Activated CD4-positive, alpha-beta memory T cell treated with anti-CD3 and anti-CD28 coated beads for 36 hours (primary cell): ENCODE measurements around the gene VGLL4. TPM values are rescaled to one million over a fixed set of nuclear protein-coding genes. Genes with fewer than 3 reads are reported as not detected.
A peak's percentile ranks its signal among the peaks of the same experiment; 100 is the strongest.
"Not testable (repeated sequence)": the region's sequence is repeated elsewhere in the genome, so short reads cannot be mapped to it uniquely, and the experiment has no call there.

Experiments
- CTCF ChIA-PET: fragments of 350-600 bp; sonication (Branson Sonifier 250); formaldehyde crosslinking; loops from one replicate; lab custom pipeline; 2021; ENCODE audit warnings: antibody characterized with exemption, inconsistent platforms; lab: Charles Lee
- POLR2A ChIA-PET: fragments of 350-600 bp; sonication (Branson Sonifier 250); formaldehyde crosslinking; loops from one replicate; lab custom pipeline; 2021; ENCODE audit warnings: antibody characterized with exemption; lab: Charles Lee
- DNase-seq: peaks from one replicate; pipeline ENCODE4 v3.0.0-alpha.2; 2020
- H3K27ac Mint-ChIP-seq: one replicate; pipeline ENCODE4 v1.8.0; 2021; ENCODE audit warnings: mixed read lengths
- H3K27me3 Mint-ChIP-seq: one replicate; pipeline ENCODE4 v1.8.0; 2021; ENCODE audit warnings: mixed read lengths
- H3K36me3 Mint-ChIP-seq: one replicate; pipeline ENCODE4 v1.8.0; 2021; ENCODE audit warnings: mixed read lengths
- H3K4me1 Mint-ChIP-seq: one replicate; pipeline ENCODE4 v1.8.0; 2021; ENCODE audit warnings: low read depth, mixed read lengths
- H3K4me3 Mint-ChIP-seq: one replicate; pipeline ENCODE4 v1.8.0; 2021; ENCODE audit warnings: mild to moderate bottlenecking, mixed read lengths
- H3K9me3 Mint-ChIP-seq: one replicate; pipeline ENCODE4 v1.8.0; 2021; ENCODE audit warnings: mixed read lengths
- intact Hi-C: fragments of 100-400 bp; cut with micrococcal nuclease; formaldehyde crosslinking; loops from one replicate; pipeline ENCODE4 v1.15.1; 2023
- total RNA-seq, 2 experiments: library from RNA; stranded (reverse); gene quantifications; one replicate each; pipeline ENCODE4 v1.2.3, GENCODE V29; 2021

Gene VGLL4, protein sequence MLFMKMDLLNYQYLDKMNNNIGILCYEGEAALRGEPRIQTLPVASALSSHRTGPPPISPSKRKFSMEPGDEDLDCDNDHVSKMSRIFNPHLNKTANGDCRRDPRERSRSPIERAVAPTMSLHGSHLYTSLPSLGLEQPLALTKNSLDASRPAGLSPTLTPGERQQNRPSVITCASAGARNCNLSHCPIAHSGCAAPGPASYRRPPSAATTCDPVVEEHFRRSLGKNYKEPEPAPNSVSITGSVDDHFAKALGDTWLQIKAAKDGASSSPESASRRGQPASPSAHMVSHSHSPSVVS
- 10 to 100 TPM; 18.2 to 18.7 TPM for total RNA-seq

DNA sequence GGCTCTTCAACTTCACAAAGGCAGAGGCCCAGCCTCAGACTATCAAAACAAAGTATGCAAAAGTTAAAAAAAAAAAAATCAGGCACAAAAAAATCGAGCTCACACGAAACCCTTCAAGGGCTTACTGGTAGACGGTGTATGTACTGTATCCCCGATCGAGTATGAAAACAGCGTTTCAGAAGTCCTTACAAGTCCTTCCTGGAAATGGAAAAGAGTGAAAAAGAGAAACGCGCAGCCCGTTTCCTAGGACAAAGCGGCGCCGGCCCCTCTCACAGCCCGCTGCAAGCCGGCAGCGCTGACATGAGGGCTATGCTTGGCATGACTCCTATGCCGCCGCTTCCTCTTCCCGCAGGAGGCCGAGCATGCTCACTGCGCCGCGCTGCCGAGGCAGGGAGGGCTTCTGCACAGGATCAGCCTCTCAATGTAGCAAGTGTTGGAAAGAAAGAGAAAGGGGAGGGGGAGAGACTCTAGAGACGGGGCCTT, at the start of gene VGLL4:
VGLL4 (minus strand) TSS at position 311 of the 483 bp plus-strand sequence. CDS start 397 bp downstream, outside the sequence.
- Mint-ChIP-seq H3K4me1 (peaks cover 27% of the 10 kb centered on the region), H3K36me3 (peaks cover 2% of the 10 kb centered on the region), H3K27ac (peak within 1 kb of the TSS; percentile 97), H3K9me3 (no peaks in the 10 kb centered on the region), H3K4me3 (peak within 1 kb of the TSS; percentile 96), H3K27me3 (no peaks in the 10 kb centered on the region)
- intact Hi-C loops: loop anchor here (2.0 kb wide), 4 partner anchors 75 to 551 kb away; partner anchors contain the start of gene TAMM41
- peak; percentile 81 for DNase-seq
- CTCF ChIA-PET: interaction anchor here (0.6 to 1.8 kb wide), 7 partner anchors 8 to 265 kb away, joined by 3 to 8 read pairs (median 3); no protein-coding TSS in a partner anchor
- POLR2A ChIA-PET: interaction anchor here (0.6 to 1.9 kb wide), 4 partner anchors 19 to 406 kb away, joined by 3 to 15 read pairs (median 6); no protein-coding TSS in a partner anchor

DNA sequence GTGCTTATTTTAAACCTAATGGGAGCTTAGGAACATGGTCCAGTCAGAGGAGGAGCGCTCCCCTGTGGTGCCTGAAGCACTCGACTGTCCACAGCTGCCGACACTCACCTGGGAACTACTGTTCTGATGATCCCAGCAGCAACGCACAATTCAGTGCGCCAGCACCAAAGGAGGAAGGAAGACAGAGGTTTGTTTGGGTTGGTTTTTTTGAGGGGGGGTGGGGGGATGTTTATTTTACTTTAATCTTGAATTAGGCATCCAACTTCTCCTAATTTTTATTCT, 48.8 kb upstream of the VGLL4 start:
- H3K4me3 Mint-ChIP-seq: no peak overlapping the region

DNA sequence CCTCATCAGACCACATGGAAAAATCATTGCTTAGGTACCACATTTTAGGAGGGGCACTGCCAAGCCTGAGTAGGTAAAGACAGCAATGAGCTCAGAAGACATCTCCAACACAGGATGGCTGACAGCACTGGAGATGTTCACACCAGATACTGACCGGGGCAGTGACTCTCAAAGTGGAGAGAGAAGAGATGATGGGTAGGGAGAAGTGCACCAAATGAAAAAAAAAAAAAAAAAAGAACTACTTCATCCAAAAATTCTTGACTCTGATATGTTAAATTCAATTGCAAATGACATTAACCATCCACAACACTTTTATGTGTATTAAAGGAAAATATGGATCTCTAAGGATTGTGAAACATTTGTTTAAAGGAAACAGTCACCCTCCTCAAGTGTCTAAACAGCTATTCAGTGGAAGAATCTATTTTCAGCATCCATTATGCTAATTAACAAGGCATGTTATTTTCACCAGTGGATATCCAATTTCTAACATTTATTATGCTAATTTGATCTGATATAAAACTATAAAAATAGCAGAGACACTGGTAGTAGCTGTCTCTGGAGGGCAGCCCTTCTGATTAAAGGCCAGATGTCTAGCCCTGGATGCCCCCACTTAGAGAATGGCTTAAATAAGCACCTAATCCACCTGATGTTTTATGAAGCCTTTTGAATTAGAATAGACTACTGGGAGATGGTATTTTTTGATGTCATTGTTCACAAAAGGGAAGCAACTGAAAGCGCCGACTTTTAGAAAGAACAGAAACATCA, 48.2 kb upstream of the VGLL4 start:
- H3K4me3 Mint-ChIP-seq: no peak overlapping the region
- peaks cover 2% of the 10 kb centered on the region for H3K36me3 Mint-ChIP-seq
- intact Hi-C loops: no loop called here
- CTCF ChIA-PET: interaction anchor here (0.6 kb wide), 1 partner anchor 36 kb away, joined by 3 read pairs; no protein-coding TSS in a partner anchor
- no peaks in the 10 kb centered on the region for H3K4me1 Mint-ChIP-seq
- no peak overlapping the region for H3K27ac Mint-ChIP-seq
- H3K9me3 Mint-ChIP-seq: no peaks in the 10 kb centered on the region
- POLR2A ChIA-PET: no interaction called here
- DNase-seq: no peak
- H3K27me3 Mint-ChIP-seq: no peaks in the 10 kb centered on the region

More for the DNA sequence above, 48.8 kb upstream of the VGLL4 start:
- ChIA-PET CTCF (no interaction called here), POLR2A (no interaction called here)
- H3K9me3 Mint-ChIP-seq: no peaks in the 10 kb centered on the region
- H3K27ac Mint-ChIP-seq: no peak overlapping the region
- H3K27me3 Mint-ChIP-seq: no peaks in the 10 kb centered on the region
- intact Hi-C loops: no loop called here
- no peak for DNase-seq
- H3K4me1 Mint-ChIP-seq: no peaks in the 10 kb centered on the region
- H3K36me3 Mint-ChIP-seq: peaks cover 2% of the 10 kb centered on the region

DNA sequence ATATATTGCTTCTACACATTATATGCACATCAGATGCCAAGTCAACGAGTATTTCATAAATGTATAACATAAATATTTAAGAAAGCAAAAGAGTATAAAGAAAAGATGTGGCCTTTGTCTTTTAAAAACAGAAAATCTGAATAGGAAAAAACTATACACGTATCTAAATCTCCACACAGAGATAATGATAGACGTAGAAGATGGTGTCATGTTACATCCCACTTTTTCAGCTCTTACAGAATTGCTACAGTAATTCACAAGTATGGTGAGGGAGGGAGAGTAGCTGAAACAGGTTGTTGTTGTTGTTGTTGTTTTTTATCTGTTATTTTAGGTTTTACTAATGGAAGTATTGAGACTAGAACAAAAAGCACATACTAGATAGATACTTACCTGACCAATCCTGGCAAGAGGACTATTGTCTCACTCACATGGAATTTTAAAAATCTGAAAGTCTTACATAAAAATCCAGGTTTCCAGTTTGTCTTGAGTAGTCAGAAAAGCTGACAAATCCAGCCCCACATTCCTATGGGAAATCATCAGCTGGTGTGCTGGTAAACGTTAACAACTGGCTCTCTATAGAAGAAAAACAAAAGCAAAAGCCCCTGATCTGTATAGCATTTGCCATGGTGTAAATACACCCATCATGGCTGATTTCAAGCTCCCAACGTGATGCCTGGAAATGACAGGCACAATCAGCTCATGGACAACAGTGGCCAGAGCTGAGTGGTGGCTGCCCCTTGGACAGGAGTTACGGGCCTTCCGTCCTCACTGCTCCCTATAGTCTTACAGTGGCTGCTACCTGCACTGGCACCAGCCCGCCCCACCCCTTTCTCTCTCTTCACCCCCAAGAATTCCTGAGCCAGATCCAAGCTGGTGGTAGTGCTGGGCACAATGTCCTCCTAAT, 47.4 kb upstream of the VGLL4 start:
- ChIA-PET POLR2A (no interaction called here), CTCF (interaction anchor here (0.6 kb wide), 1 partner anchor 37 kb away, joined by 3 read pairs; no protein-coding TSS in a partner anchor)
- intact Hi-C loops: no loop called here
- no peaks in the 10 kb centered on the region for H3K4me1 Mint-ChIP-seq
- no peaks in the 10 kb centered on the region for H3K9me3 Mint-ChIP-seq
- no peak overlapping the region for H3K27ac Mint-ChIP-seq
- H3K27me3 Mint-ChIP-seq: no peaks in the 10 kb centered on the region
- peaks cover 2% of the 10 kb centered on the region for H3K36me3 Mint-ChIP-seq
- no peak for DNase-seq
- H3K4me3 Mint-ChIP-seq: no peak overlapping the region

DNA sequence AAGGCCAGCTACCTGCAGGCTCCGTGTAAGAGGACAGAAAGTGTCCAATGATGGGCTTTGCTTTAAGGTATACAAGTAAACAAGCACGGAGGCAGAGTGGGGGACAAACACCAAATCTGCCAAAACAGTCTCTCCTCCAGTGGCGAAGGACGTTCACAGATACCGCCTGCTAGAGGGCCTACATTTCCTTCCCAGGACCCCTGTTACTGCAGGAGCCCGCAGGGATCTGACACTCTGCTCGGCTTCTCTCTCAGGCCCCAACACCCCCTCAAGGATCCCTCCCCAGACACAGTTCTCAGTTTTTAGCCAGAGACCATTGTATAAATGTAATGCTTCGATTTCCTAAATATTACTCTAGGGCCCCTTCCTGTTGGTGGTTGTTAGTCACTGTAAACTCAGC, 46.0 kb upstream of the VGLL4 start:
- DNase-seq: no peak
- intact Hi-C loops: no loop called here
- POLR2A ChIA-PET: no interaction called here
- Mint-ChIP-seq H3K4me1 (no peaks in the 10 kb centered on the region), H3K4me3 (no peak overlapping the region), H3K9me3 (no peaks in the 10 kb centered on the region), H3K27me3 (no peaks in the 10 kb centered on the region), H3K36me3 (peaks cover 2% of the 10 kb centered on the region), H3K27ac (no peak overlapping the region)
- CTCF ChIA-PET: interaction anchor here (0.6 kb wide), 1 partner anchor 683 kb away, joined by 3 read pairs; no protein-coding TSS in a partner anchor

DNA sequence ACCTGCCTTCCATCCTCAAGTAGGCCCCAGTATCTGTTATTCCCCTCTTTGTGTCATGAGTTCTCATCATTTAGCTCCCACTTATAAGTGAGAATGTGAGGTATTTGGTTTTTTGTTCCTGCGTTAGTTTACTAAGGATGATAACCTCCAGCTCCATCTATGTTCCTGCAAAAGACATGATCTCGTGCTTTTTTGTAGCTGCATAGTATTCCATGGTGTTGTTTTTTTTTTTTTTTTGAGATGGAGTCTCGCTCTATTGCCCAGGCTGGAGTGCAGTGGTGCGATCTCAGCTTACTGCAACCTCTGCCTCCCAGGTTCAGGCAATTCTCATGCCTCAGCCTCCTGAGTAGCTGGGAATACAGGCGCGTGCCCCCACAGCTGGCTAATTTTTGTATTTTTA, 41.3 kb upstream of the VGLL4 start:
- H3K4me3 Mint-ChIP-seq, H3K27ac Mint-ChIP-seq, intact Hi-C loops, DNase-seq, H3K36me3 Mint-ChIP-seq, H3K9me3 Mint-ChIP-seq, H3K27me3 Mint-ChIP-seq, POLR2A ChIA-PET, H3K4me1 Mint-ChIP-seq: not testable (repeated sequence)
- CTCF ChIA-PET: interaction anchor here (0.6 kb wide), 1 partner anchor 119 kb away, joined by 3 read pairs; no protein-coding TSS in a partner anchor

DNA sequence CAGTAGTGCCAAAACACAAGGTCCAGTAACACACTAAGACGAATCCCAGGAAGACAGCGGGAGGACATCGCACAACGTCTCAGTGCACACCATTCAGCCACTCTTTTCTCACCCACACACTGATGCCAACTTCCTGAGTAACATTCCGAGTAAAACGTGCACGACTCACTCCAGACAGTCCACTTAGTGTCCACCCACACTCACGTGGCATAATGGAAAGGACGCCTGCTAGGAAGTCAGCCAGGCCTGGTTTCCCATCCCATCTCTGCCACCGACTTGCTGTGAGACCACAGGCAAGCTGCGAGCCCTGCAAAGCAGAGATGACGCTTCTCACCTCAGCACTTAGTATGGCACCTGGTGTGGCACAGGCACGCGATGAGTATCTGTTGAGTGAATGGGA, 36.8 kb upstream of the VGLL4 start:
- H3K9me3 Mint-ChIP-seq: no peaks in the 10 kb centered on the region
- CTCF ChIA-PET: no interaction called here

DNA sequence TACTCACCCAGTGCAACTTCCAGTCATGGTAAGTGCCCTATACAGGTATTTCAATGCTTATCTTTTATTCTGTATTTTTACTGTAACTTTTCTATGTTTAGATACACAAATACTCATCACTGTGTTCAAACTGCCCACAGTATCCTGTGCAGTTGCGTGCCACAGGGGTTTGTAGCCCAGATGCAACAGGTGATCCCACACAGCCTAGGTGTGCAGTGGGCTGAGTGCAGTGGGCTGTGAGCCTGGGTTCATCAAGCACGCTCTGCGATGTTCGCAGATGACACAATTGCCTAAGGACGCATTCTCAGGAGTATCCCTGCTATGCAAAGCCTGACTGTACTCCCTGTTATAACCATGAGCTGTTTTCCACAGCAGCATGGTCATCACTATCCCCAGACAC, 36.2 kb upstream of the VGLL4 start:
- H3K27ac Mint-ChIP-seq: no peak overlapping the region
- H3K36me3 Mint-ChIP-seq: peaks cover 2% of the 10 kb centered on the region
- intact Hi-C loops: no loop called here
- no peaks in the 10 kb centered on the region for H3K4me1 Mint-ChIP-seq
- no peak overlapping the region for H3K4me3 Mint-ChIP-seq
- H3K9me3 Mint-ChIP-seq: no peaks in the 10 kb centered on the region
- CTCF ChIA-PET: no interaction called here
- no peak for DNase-seq
- POLR2A ChIA-PET: no interaction called here
- H3K27me3 Mint-ChIP-seq: no peaks in the 10 kb centered on the region

More for the DNA sequence above, 36.8 kb upstream of the VGLL4 start:
- Mint-ChIP-seq H3K4me3 (no peak overlapping the region), H3K4me1 (no peaks in the 10 kb centered on the region), H3K36me3 (peaks cover 2% of the 10 kb centered on the region), H3K27me3 (no peaks in the 10 kb centered on the region), H3K27ac (no peak overlapping the region)
- POLR2A ChIA-PET: no interaction called here
- DNase-seq: no peak
- intact Hi-C loops: no loop called here

DNA sequence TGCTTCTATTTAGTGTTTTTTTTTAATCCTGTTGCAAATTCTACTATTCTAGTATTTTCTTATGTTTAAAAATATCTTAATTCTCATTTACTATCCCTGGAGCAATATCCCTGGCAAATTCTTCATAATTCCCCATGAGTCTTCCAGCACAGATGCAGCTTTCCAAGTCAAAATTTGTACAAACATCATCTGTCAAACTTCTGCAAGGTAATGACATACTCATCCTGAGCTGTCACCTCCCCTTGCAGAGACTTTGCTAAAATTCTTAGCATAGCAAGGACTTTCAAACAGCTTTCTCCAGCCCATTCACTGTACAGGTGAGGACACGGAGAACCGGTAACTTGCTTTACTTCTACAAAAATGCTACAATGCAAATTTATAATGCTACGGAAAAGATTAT, 28.6 kb upstream of the VGLL4 start:
- intact Hi-C loops: no loop called here
- Mint-ChIP-seq H3K9me3 (no peaks in the 10 kb centered on the region), H3K36me3 (no peaks in the 10 kb centered on the region), H3K4me1 (peaks cover 3% of the 10 kb centered on the region), H3K27ac (no peak overlapping the region), H3K27me3 (no peaks in the 10 kb centered on the region), H3K4me3 (no peak overlapping the region)
- CTCF ChIA-PET: interaction anchor here (0.6 to 0.7 kb wide), 2 partner anchors 132 to 293 kb away, joined by 3 to 4 read pairs; no protein-coding TSS in a partner anchor
- DNase-seq: no peak
- POLR2A ChIA-PET: no interaction called here

DNA sequence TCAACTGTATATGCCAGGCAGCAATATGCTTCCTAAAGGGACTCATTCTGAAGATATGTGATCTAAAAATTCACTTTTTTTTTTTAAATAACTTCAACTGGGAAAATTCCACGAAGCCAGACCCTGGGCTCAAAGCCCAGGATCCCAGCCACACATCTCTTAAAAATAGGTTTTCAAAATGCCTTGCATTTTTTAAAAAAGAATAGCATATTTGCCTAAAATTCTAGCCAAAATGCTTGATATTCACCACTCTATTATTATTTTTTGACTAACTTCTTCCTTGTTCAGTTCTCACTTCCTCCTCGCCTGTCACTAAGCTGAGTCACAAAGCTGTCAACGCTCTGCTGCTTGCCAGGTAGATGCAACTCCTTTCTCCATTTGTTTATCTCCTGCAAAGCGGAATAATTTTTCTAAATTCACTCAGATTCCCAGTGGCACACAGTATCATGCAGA, 28.0 kb upstream of the VGLL4 start:
- H3K4me1 Mint-ChIP-seq: peaks cover 3% of the 10 kb centered on the region
- H3K4me3 Mint-ChIP-seq: no peak overlapping the region
- ChIA-PET CTCF (interaction anchor here (0.6 to 0.7 kb wide), 2 partner anchors 133 to 292 kb away, joined by 3 to 4 read pairs; no protein-coding TSS in a partner anchor), POLR2A (no interaction called here)
- no peaks in the 10 kb centered on the region for H3K27me3 Mint-ChIP-seq
- DNase-seq: no peak
- H3K9me3 Mint-ChIP-seq: no peaks in the 10 kb centered on the region
- intact Hi-C loops: no loop called here
- no peak overlapping the region for H3K27ac Mint-ChIP-seq
- no peaks in the 10 kb centered on the region for H3K36me3 Mint-ChIP-seq
